Endothelial cell of umbilical vein (primary cell): Measurements from ENCODE around the gene SLC9A1. TPM values are rescaled to one million over a fixed set of nuclear protein-coding genes. Genes with fewer than 3 reads are reported as not detected.

Experiments used
- BruUV-seq: library from RNA; stranded (reverse); fragments of 400-500 nt; replicated peaks from 2 replicates; lab custom pipeline; 2021; lab: Mats Ljungman, UMichigan
- CTCF ChIA-PET: fragments of 300-600, 350-600 bp; sonication (Branson Sonifier 250); formaldehyde crosslinking; loops from one replicate; lab custom pipeline; 2021; ENCODE audit warnings: antibody characterized with exemption, inconsistent platforms; lab: Charles Lee
- POLR2A ChIA-PET: fragments of 300-600, 350-600 bp; sonication (Branson Sonifier 250); formaldehyde crosslinking; loops from one replicate; lab custom pipeline; 2021; ENCODE audit warnings: antibody characterized with exemption, inconsistent platforms; lab: Charles Lee
- DNase-seq: peaks from one replicate; pipeline ENCODE4 v3.0.0-alpha.2; 2011; ENCODE audit warnings: low read depth, low spot score
- FAIRE-seq: peaks from 2 replicates; lab custom pipeline; 2011; peaks lifted over from hg19 to GRCh38; lab: Jason Lieb, UNC
- H2AFZ ChIP-seq: 2 replicates; pipeline ENCODE4 v1.6.0; 2012; ENCODE audit warnings: low read depth, low read length, control low read depth, inconsistent platforms
- H3K27ac ChIP-seq: 2 replicates; pipeline ENCODE4 v1.5.1; 2011; ENCODE audit warnings: low read depth, mild to moderate bottlenecking, control low read depth, low read length, moderate library complexity; ENCODE audit not compliant: insufficient read depth
- H3K27me3 ChIP-seq, 2 experiments: 2 replicates each; pipeline versions ENCODE4 v1.6.0 to v1.6.1; 2011; ENCODE audit warnings: low read length in 2 of 2, mixed read lengths in 1 of 2; ENCODE audit not compliant: control insufficient read depth in 2 of 2, insufficient read depth in 2 of 2
- H3K36me3 ChIP-seq, 2 experiments: 2 replicates in 1 of 2; 3 replicates in 1 of 2; pipeline ENCODE4 v1.5.1; 2011; ENCODE audit warnings: low read length in 2 of 2, mild to moderate bottlenecking in 1 of 2, moderate library complexity in 1 of 2; ENCODE audit not compliant: control insufficient read depth in 2 of 2, insufficient read depth in 2 of 2; ENCODE audit errors: extremely low read depth in 1 of 2
- H3K4me1 ChIP-seq: 3 replicates; pipeline ENCODE4 v1.5.1; 2011; ENCODE audit warnings: mild to moderate bottlenecking, low read length; ENCODE audit not compliant: control insufficient read depth, insufficient read depth; ENCODE audit errors: extremely low read depth
- H3K4me2 ChIP-seq: 2 replicates; pipeline ENCODE4 v1.6.1; 2011; ENCODE audit warnings: low read length, control low read depth, mixed read lengths; ENCODE audit not compliant: insufficient read depth
- H3K4me3 ChIP-seq, 3 experiments: fragments of 200-600 bp in 1 of 3; sonication (generic), shearing (Covaris generic) in 1 of 3; replicated peaks in 1 of 3; 2 replicates each; pipeline ENCODE4 v1.5.1; 2011 to 2016; ENCODE audit warnings: control low read depth in 3 of 3, low read length in 3 of 3, mild to moderate bottlenecking in 2 of 3, inconsistent platforms in 1 of 3, low read depth in 1 of 3, moderate library complexity in 1 of 3; ENCODE audit not compliant: insufficient read depth in 1 of 3
- H3K79me2 ChIP-seq: 2 replicates; pipeline ENCODE4 v1.6.0; 2012; ENCODE audit warnings: low read length, inconsistent platforms; ENCODE audit not compliant: control insufficient read depth, insufficient read depth
- H3K9ac ChIP-seq: replicated peaks from 2 replicates; pipeline ENCODE3; 2011; ENCODE audit warnings: low read length, control low read depth; ENCODE audit not compliant: insufficient read depth; ENCODE audit errors: extremely low read depth
- H3K9me1 ChIP-seq: replicated peaks from 3 replicates; pipeline ENCODE4 v1.6.0; 2011; ENCODE audit warnings: mild to moderate bottlenecking, low read length; ENCODE audit not compliant: control insufficient read depth, insufficient read depth; ENCODE audit errors: extremely low read depth
- H3K9me3 ChIP-seq: replicated peaks from 2 replicates; pipeline ENCODE4 v1.5.1; 2012; ENCODE audit warnings: low read length, inconsistent platforms; ENCODE audit not compliant: control insufficient read depth, insufficient read depth
- H4K20me1 ChIP-seq: replicated peaks from 2 replicates; pipeline ENCODE3; 2011; ENCODE audit warnings: mild to moderate bottlenecking, low read length; ENCODE audit not compliant: control insufficient read depth, insufficient read depth; ENCODE audit errors: extremely low read depth
- EZH2 ChIP-seq: IDR thresholded peaks from 2 replicates; pipeline ENCODE4 v1.6.1; 2012; ENCODE audit warnings: borderline replicate concordance, low read depth, mild to moderate bottlenecking, moderate library complexity, low read length, inconsistent platforms; ENCODE audit not compliant: severe bottlenecking
- FOS ChIP-seq: IDR thresholded peaks from 2 replicates; pipeline ENCODE4 v1.6.1; 2011; ENCODE audit warnings: mild to moderate bottlenecking, low read length, moderate library complexity, borderline replicate concordance; ENCODE audit not compliant: insufficient read depth
- GATA2 ChIP-seq: IDR thresholded peaks from 2 replicates; pipeline ENCODE4 v1.7.0; 2011; ENCODE audit warnings: low read depth, mild to moderate bottlenecking, moderate library complexity, mixed read lengths, low read length; ENCODE audit not compliant: insufficient read length, insufficient read depth
- JUN ChIP-seq: IDR thresholded peaks from 2 replicates; pipeline ENCODE4 v1.6.1; 2011; ENCODE audit warnings: borderline replicate concordance, low read depth; ENCODE audit not compliant: insufficient read length, insufficient read depth
- MAX ChIP-seq: IDR thresholded peaks from 2 replicates; pipeline ENCODE4 v1.6.1; 2011; ENCODE audit not compliant: insufficient read depth, insufficient read length
- MYC ChIP-seq: IDR thresholded peaks from one replicate; pipeline ENCODE4 v1.6.1; 2011; ENCODE audit warnings: mild to moderate bottlenecking, low read depth, low read length
- POLR2A ChIP-seq: IDR thresholded peaks from 2 replicates; pipeline ENCODE4 v1.6.1; 2012; ENCODE audit warnings: low read depth, mild to moderate bottlenecking, control low read depth, low read length
- POLR2AphosphoS5 ChIP-seq: IDR thresholded peaks from 2 replicates; pipeline ENCODE4 v1.6.1; 2012; ENCODE audit warnings: low read depth, mild to moderate bottlenecking, control low read depth, low read length, moderate library complexity; ENCODE audit not compliant: insufficient read depth
- dilution Hi-C: fragments of 300-500 bp; cut with MboI; formaldehyde crosslinking; loops from one replicate; pipeline ENCODE4 v1.15.0; 2019; ENCODE audit warnings: low sequenced_read_pairs; ENCODE audit not compliant: extremely low pct_ligation_motif_present
- intact Hi-C: fragments of 100-400 bp; cut with micrococcal nuclease; formaldehyde crosslinking; loops from one replicate; pipeline ENCODE4 v1.10.0; 2022
- polyA plus RNA-seq, 4 experiments: library from polyadenylated mRNA; depleted of rRNA in 3 of 4; stranded (reverse) in 3 of 4; unstranded in 1 of 4; fragments of >200 nt; gene quantifications; 2 replicates each; pipeline versions ENCODE4 v1.2.1 to v1.2.3, GENCODE V29; 2011 to 2012; ENCODE audit warnings: missing spikeins in 1 of 4
- total RNA-seq: library from RNA; stranded (reverse); gene quantifications from 2 replicates; pipeline ENCODE4 v1.2.3, GENCODE V29; 2021
- TF ChIP-seq, protein P1 (sequence below), 2 donors: IDR thresholded peaks; 1 replicate in 1 of 2; 2 replicates in 1 of 2; pipeline ENCODE4 v1.5.1; 2011; ENCODE audit warnings: low read length in 2 of 2, mild to moderate bottlenecking in 2 of 2, moderate library complexity in 2 of 2, control low read depth in 1 of 2, inconsistent platforms in 1 of 2, low read depth in 1 of 2; ENCODE audit not compliant: insufficient read depth in 1 of 2; ENCODE audit errors: extremely low read depth in 1 of 2

Gene SLC9A1
- total and polyA plus RNA-seq, 2 donors (not counting 3 experiments of a cell fraction or from before 2014, with no cell fraction given) = 22.8 to 59.2 TPM

DNA sequence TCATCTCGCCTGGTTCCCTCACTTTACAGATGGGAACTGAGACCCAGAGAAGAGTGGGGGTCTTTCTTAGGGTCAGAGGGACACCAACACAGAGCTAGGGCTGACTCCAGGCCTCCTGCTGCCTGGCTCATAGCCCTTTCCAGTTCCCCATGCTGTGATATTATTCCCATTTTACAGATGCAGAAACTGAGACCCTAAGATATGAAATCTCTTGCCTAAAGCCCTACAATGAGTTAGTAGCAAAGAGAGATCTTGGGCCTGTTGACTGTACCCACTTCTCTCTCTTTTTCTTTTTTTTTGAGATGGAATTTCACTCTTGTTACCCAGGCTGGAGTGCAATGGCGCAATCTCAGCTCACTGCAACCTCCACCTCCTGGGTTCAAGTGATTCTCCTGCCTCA lies 49.9 kb downstream of the SLC9A1 start:
- CTCF ChIA-PET = interaction anchor here (3.6 to 7.0 kb wide), 2 partner anchors 92 to 178 kb away, joined by 46 to 131 read pairs; no protein-coding TSS in a partner anchor
- no TSS peak for BruUV-seq
- FAIRE-seq (no peak), DNase-seq (no peak)
- POLR2A ChIA-PET = no interaction called here
- Histone ChIP-seq H3K9me3 (no peaks in the 10 kb centered on the region), H4K20me1 (no peaks in the 10 kb centered on the region), H3K79me2 (no peaks in the 10 kb centered on the region), H3K36me3 (peaks cover 0 to 12% of the 10 kb centered on the region in 2 experiments), H3K4me2 (no peak overlapping the region), H3K27ac (no peak overlapping the region), H2AFZ (no peak overlapping the region), H3K9me1 (no peaks in the 10 kb centered on the region), H3K27me3 (no peaks in the 10 kb centered on the region), H3K9ac (no peak overlapping the region), H3K4me3 (no peak overlapping the region), H3K4me1 (peaks cover 4% of the 10 kb centered on the region)
- dilution Hi-C loops (no loop called here), intact Hi-C loops (no loop called here)
- no peak for TF ChIP-seq MYC
- no peak for TF ChIP-seq FOS
- no peak for TF ChIP-seq POLR2A
- TF ChIP-seq JUN = no peak
- TF ChIP-seq EZH2 = no peak
- TF ChIP-seq GATA2 = no peak
- TF ChIP-seq MAX = no peak
- no peak for TF ChIP-seq POLR2AphosphoS5
- TF ChIP-seq, protein P1, sequence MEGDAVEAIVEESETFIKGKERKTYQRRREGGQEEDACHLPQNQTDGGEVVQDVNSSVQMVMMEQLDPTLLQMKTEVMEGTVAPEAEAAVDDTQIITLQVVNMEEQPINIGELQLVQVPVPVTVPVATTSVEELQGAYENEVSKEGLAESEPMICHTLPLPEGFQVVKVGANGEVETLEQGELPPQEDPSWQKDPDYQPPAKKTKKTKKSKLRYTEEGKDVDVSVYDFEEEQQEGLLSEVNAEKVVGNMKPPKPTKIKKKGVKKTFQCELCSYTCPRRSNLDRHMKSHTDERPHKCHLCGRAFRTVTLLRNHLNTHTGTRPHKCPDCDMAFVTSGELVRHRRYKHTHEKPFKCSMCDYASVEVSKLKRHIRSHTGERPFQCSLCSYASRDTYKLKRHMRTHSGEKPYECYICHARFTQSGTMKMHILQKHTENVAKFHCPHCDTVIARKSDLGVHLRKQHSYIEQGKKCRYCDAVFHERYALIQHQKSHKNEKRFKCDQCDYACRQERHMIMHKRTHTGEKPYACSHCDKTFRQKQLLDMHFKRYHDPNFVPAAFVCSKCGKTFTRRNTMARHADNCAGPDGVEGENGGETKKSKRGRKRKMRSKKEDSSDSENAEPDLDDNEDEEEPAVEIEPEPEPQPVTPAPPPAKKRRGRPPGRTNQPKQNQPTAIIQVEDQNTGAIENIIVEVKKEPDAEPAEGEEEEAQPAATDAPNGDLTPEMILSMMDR (IDR thresholded peaks at IDR 0.05; ENCODE audit: extremely low read depth in 1 of 2, insufficient read depth in 1 of 2, low read depth in 1 of 2, low read length in 2 of 2) = no peak
